ENCODE results near the gene NOP56. TPM values are rescaled to one million over a fixed set of nuclear protein-coding genes. Genes with fewer than 3 reads are reported as not detected.

NOP56 gene
- polyA plus RNA-seq, 2 of the 4 experiments (the other 2 are of a cell fraction) = 571 to 658 TPM

DNA sequence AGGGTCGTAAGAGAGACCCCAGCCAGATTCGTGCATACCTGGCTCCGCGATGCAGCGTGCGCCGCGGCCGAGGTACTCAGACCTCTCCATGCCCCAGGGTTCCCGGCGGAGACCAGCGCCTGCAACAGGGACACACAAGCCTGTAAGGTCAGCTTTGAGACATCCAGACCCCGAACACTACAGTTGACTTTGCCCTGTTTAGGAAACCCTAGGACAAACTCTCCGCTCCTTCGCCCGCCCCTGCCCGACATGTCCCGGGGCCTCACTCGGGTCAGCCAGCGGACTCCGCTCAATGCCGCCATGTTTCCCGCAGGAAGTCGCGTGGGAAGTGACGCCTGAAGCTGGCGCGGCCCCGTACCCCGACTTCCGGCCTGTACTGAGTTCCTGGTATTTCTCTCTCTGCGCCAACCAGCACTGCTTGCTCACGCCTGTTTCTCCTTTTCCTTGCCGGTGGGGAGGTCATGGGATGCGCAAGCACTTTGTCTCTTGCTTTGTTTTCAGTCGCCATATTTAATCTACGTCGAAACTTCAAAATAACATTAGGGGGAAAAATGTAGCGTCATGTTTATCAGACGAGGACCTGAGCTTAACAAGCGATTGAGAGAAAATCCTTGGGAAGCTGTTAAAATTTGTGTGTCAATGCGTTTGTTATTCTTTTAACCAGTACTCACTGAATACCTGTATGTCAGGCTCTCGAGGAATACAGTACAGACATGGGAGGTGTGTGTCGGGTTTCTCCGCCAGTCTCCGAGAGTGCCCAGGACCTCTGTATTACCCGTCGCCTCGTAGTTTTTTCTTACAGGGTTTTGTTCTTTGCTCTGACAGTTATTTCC is 11.7 kb downstream of the NOP56 start, which contains the start of gene IDH3B (continued):
- TF ChIP-seq, protein P1, sequence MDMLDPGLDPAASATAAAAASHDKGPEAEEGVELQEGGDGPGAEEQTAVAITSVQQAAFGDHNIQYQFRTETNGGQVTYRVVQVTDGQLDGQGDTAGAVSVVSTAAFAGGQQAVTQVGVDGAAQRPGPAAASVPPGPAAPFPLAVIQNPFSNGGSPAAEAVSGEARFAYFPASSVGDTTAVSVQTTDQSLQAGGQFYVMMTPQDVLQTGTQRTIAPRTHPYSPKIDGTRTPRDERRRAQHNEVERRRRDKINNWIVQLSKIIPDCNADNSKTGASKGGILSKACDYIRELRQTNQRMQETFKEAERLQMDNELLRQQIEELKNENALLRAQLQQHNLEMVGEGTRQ (IDR thresholded peaks at IDR 0.05) = peak; percentile 0; the same call in 1 of the 2 replicates
- no peak for TF ChIP-seq MAZ (IDR thresholded peaks at IDR 0.05; ENCODE audit: borderline replicate concordance, low read depth, low read length)
- TF ChIP-seq, protein P2, sequence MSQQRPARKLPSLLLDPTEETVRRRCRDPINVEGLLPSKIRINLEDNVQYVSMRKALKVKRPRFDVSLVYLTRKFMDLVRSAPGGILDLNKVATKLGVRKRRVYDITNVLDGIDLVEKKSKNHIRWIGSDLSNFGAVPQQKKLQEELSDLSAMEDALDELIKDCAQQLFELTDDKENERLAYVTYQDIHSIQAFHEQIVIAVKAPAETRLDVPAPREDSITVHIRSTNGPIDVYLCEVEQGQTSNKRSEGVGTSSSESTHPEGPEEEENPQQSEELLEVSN (IDR thresholded peaks at IDR 0.05; ENCODE audit: borderline replicate concordance, low read depth) = peak; percentile 73

DNA sequence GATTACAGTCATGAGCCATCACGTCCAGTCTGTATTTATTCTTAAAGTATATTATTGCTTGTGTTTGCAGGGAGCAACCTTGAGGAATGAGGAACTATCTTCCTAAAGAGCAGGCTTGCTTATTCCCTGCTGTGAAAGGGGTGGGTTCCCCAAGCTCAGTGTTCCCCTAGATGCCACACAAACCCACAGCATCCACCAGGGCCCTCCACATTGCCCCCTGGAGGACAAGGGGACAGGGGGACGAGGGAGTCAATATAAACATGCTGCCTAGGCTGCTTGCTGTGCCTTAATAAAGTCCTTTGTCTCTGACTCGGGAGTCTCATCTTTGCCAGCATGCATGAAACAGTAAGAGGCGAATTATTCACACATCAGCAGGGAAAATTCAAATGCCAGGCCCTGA is 19.5 kb downstream of the NOP56 start:
- ChIA-PET CTCF (interaction anchor here (0.8 to 7.9 kb wide), 8 partner anchors 8 to 329 kb away, joined by 3 to 60 read pairs (median 10); partner anchors contain the start of gene IDH3B), POLR2A (no interaction called here)
- Histone ChIP-seq H3K4me2 (no peak overlapping the region), H3K4me1 (no peaks in the 10 kb centered on the region), H3K27ac (no peak overlapping the region), H3K9me3 (no peaks in the 10 kb centered on the region), H3K4me3 (no peak overlapping the region)
- ATAC-seq = peak; percentile 15 to 69; a peak in 3 of 6 replicates
- TF ChIP-seq NR3C1 (IDR thresholded peaks at IDR 0.05) (no peak), NFE2L2 (conservative IDR thresholded peaks at IDR 0.05; ENCODE audit: low read length) (no peak)
- TF ChIP-seq, protein P3, sequence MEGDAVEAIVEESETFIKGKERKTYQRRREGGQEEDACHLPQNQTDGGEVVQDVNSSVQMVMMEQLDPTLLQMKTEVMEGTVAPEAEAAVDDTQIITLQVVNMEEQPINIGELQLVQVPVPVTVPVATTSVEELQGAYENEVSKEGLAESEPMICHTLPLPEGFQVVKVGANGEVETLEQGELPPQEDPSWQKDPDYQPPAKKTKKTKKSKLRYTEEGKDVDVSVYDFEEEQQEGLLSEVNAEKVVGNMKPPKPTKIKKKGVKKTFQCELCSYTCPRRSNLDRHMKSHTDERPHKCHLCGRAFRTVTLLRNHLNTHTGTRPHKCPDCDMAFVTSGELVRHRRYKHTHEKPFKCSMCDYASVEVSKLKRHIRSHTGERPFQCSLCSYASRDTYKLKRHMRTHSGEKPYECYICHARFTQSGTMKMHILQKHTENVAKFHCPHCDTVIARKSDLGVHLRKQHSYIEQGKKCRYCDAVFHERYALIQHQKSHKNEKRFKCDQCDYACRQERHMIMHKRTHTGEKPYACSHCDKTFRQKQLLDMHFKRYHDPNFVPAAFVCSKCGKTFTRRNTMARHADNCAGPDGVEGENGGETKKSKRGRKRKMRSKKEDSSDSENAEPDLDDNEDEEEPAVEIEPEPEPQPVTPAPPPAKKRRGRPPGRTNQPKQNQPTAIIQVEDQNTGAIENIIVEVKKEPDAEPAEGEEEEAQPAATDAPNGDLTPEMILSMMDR (IDR thresholded peaks at IDR 0.05) = 0 out of 3 replicates have a peak, but pooled peaks have one; percentile 16
- 5% methylated on average over 4 of the region's 4 CpGs for WGBS (ENCODE audit: missing lambda C conversion rate)
- no peak for FAIRE-seq
- DNase-seq (ENCODE audit: low read depth in 1 of 2, low spot score in 1 of 2) = peak in 1 of 2 experiments; percentile 32

DNA sequence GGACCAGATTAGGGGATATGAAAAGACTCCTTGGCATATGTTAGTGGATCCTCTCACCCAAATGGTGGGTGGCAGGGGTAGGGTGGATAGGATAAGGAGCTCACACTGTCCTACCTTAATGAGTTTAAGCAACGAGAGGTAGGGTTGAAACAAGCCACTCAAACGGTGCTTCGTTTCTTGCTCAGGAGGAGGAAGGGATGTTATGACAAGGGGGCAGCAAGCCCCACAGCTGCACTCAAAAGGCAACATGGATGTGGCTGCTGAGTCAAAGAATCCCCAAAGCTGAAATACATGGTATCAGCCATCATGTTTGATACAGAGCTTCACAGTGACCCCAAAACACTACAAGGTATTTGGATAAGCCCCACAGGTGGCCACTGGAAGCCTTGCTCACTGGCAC is 20.0 kb downstream of the NOP56 start:
- no peak for ATAC-seq
- FAIRE-seq = peak; percentile 82
- H3K9me3 ChIP-seq = no peaks in the 10 kb centered on the region
- H3K4me3 ChIP-seq = no peak overlapping the region
- no peak overlapping the region for H3K27ac ChIP-seq
- no peak for DNase-seq (ENCODE audit: low read depth in 1 of 2, low spot score in 1 of 2)
- whole genome bisulfite sequencing (ENCODE audit: missing lambda C conversion rate) = 37% methylated on average over 3 of the region's 3 CpGs
- ChIA-PET POLR2A (interaction anchor here (0.7 kb wide), 1 partner anchor 8 kb away, joined by 3 read pairs; the partner anchor contains the start of gene IDH3B), CTCF (interaction anchor here (0.8 to 7.9 kb wide), 9 partner anchors 9 to 329 kb away, joined by 3 to 60 read pairs (median 5); partner anchors contain the start of gene IDH3B)
- H3K4me2 ChIP-seq = no peak overlapping the region
- no peaks in the 10 kb centered on the region for H3K4me1 ChIP-seq
- TF ChIP-seq, protein P4, sequence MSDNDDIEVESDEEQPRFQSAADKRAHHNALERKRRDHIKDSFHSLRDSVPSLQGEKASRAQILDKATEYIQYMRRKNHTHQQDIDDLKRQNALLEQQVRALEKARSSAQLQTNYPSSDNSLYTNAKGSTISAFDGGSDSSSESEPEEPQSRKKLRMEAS (IDR thresholded peaks at IDR 0.05) = no peak
- TF ChIP-seq, protein P5, sequence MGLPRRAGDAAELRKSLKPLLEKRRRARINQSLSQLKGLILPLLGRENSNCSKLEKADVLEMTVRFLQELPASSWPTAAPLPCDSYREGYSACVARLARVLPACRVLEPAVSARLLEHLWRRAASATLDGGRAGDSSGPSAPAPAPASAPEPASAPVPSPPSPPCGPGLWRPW (IDR thresholded peaks at IDR 0.05) = no peak
- no peak for TF ChIP-seq CBX2 (IDR thresholded peaks at IDR 0.05; ENCODE audit: borderline replicate concordance, low read depth)
- TF ChIP-seq, protein P6, sequence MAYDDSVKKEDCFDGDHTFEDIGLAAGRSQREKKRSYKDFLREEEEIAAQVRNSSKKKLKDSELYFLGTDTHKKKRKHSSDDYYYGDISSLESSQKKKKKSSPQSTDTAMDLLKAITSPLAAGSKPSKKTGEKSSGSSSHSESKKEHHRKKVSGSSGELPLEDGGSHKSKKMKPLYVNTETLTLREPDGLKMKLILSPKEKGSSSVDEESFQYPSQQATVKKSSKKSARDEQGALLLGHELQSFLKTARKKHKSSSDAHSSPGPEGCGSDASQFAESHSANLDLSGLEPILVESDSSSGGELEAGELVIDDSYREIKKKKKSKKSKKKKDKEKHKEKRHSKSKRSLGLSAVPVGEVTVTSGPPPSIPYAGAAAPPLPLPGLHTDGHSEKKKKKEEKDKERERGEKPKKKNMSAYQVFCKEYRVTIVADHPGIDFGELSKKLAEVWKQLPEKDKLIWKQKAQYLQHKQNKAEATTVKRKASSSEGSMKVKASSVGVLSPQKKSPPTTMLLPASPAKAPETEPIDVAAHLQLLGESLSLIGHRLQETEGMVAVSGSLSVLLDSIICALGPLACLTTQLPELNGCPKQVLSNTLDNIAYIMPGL (CRISPR knock-in tag; IDR thresholded peaks at IDR 0.05; ENCODE audit: borderline replicate concordance) = no peak
- TF ChIP-seq NFE2L2 (conservative IDR thresholded peaks at IDR 0.05; ENCODE audit: low read length) = no peak
- no peak for TF ChIP-seq FOSL2 (IDR thresholded peaks at IDR 0.05)
- no peak for TF ChIP-seq FOSL2 (CRISPR knock-in tag; IDR thresholded peaks at IDR 0.05)
- TF ChIP-seq HEYL (CRISPR knock-in tag; IDR thresholded peaks at IDR 0.05) = no peak
- TF ChIP-seq, protein P3 (IDR thresholded peaks at IDR 0.05) = no peak
- no peak for TF ChIP-seq EHMT2 (IDR thresholded peaks at IDR 0.05; ENCODE audit: low read depth)
- TF ChIP-seq HDAC2 (IDR thresholded peaks at IDR 0.05) = no peak
- TF ChIP-seq, protein P1 (IDR thresholded peaks at IDR 0.05) = no peak
- TF ChIP-seq, protein P7, sequence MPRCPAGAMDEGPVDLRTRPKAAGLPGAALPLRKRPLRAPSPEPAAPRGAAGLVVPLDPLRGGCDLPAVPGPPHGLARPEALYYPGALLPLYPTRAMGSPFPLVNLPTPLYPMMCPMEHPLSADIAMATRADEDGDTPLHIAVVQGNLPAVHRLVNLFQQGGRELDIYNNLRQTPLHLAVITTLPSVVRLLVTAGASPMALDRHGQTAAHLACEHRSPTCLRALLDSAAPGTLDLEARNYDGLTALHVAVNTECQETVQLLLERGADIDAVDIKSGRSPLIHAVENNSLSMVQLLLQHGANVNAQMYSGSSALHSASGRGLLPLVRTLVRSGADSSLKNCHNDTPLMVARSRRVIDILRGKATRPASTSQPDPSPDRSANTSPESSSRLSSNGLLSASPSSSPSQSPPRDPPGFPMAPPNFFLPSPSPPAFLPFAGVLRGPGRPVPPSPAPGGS (IDR thresholded peaks at IDR 0.05) = no peak
- no peak for TF ChIP-seq MAFK (IDR thresholded peaks at IDR 0.05; ENCODE audit: partially characterized antibody)
- TF ChIP-seq, protein P8, sequence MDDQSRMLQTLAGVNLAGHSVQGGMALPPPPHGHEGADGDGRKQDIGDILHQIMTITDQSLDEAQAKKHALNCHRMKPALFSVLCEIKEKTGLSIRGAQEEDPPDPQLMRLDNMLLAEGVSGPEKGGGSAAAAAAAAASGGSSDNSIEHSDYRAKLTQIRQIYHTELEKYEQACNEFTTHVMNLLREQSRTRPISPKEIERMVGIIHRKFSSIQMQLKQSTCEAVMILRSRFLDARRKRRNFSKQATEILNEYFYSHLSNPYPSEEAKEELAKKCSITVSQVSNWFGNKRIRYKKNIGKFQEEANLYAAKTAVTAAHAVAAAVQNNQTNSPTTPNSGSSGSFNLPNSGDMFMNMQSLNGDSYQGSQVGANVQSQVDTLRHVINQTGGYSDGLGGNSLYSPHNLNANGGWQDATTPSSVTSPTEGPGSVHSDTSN (IDR thresholded peaks at IDR 0.05) = no peak
- no peak for TF ChIP-seq RAD21 (conservative IDR thresholded peaks at IDR 0.05 in 1 of 2, IDR thresholded peaks at IDR 0.05 in 1 of 2)
- no peak for TF ChIP-seq CBX8 (IDR thresholded peaks at IDR 0.05)

Measured in A549 (cell line).